Measurements from ENCODE around the gene DDX19B.
"Not testable (repeated sequence)": the region's sequence is repeated elsewhere in the genome, so short reads cannot be mapped to it uniquely, and the experiment has no call there.

DDX19B gene

DNA sequence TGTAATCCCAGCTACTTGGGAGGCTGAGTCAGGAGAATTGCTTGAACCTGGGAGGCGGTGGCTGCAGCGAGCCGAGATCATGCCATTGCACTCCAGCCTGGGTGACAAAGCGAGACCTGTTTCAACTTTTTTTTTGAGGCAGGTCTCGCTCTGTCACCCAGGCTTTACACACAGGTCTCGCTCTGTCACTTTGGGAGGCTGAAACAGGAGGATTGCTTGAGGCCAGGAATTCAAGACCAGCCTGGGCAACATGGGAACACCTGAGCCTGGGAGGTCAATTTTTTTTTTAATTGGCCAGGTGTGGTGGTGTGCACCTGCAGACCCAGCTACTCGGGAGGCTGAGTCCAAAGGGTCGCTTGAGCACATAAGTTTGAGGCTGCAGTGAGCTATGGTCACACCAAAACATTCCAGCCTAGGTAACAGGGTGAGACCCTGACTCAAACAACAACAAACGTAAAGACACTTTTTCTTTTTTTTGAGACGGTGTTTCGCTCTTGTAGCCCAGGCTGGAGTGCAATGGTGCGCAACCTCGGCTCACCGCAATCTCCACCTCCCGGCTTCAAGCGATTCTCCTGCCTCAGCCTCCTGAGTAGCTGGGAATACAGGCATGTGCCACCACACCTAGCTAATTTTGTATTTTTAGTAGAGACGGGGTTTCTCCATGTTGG is 11.5 kb upstream of the DDX19B start:
- DNase-seq (ENCODE audit: low read depth in 2 of 2, low spot score in 1 of 2): not testable (repeated sequence)

DNA sequence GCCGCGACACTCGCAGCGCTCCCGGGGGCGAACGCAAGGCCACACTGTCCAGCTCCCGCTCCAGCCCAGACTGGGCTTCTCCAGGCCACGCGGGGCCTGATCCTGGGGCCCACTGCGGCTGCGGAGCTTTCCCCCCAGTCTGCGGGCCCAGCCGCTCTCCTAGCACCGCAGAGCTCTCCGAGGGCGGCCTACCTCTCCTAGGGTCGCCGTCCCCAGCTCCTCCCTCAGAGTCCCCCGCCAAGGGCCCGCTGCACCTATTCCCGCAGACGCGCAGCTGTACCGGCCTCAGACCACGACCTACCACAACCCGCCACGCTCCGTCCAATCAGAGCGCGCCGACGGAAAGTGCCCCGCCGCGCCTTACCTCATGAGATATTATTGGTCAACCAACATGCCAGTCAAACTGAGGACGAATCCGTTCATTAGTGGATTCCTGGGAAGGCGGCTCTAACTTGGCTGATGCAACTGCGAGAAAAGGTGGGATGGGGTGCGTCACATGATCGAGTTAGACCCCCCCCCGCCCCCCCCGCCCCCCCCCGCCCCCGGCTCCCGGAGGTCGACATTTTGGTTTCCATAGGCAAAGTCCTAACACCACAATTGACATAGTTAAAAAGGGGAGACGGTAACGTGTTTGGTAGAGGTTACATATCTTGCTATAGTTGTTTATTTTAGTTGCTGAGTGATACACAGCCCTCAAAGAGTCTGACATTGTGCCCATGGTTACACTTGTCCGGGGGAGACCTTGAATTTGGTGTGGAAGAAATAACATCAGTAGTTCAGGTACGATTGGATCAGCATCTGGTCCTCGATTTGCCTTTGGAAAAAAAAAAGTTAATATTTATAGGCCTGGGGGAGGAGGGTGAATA is 9.5 kb upstream of the DDX19B start, which contains the start of gene AARS1:
Gene AARS1, minus strand, starts transcription at position 278 of the 866 bp plus-strand sequence. CDS start 6,743 bp downstream, outside the sequence.
- peak; percentile 75 to 84 for DNase-seq (ENCODE audit: low read depth in 2 of 2, low spot score in 1 of 2)

DNA sequence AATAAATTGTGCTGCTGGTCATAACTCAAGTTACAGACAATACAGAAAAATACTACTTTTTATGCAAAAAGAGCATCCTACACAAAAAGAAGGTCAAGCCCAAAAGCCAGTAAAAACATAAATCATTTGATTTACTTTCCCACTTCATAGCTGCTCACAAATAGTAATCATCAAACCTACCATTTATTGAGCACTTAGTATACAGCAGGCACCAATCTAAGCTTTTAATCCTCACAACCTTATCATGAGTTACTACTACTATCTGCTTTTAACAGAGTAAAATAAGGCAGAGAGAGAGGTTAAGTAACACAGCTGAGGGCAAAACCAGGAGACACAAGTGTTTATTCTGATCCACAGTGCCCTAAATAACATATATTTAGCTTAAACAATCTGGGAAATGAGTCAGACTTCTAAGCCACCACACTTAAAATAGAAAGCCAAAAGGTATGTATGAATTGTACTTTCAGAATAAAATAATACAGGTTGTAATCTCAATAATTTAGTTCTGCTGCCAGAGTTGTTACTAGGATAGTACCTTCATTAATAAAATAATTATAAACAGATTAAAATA is 8.0 kb upstream of the DDX19B start:
- no peak for DNase-seq (ENCODE audit: low read depth in 2 of 2, low spot score in 1 of 2)

DNA sequence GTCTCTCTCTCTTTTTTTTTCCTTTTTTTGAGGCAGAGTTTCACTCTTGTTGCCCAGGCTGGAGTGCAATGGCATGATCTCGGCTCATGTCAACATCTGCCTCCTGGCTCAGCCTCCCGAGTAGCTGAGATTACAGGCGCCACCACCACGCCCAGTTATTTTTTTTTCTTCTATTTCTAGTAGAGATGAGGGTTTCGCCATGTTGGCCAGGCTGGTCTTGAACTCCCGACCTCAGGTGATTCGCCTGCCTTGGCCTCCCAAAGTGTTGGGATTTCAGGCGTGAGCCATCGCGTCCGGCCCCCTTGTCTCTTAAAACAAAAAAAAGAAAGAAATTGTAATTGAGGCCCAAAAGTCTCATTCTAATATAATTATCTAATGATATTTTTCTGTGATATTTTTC is 6.8 kb upstream of the DDX19B start:
- not testable (repeated sequence) for DNase-seq (ENCODE audit: low read depth in 2 of 2, low spot score in 1 of 2)

DNA sequence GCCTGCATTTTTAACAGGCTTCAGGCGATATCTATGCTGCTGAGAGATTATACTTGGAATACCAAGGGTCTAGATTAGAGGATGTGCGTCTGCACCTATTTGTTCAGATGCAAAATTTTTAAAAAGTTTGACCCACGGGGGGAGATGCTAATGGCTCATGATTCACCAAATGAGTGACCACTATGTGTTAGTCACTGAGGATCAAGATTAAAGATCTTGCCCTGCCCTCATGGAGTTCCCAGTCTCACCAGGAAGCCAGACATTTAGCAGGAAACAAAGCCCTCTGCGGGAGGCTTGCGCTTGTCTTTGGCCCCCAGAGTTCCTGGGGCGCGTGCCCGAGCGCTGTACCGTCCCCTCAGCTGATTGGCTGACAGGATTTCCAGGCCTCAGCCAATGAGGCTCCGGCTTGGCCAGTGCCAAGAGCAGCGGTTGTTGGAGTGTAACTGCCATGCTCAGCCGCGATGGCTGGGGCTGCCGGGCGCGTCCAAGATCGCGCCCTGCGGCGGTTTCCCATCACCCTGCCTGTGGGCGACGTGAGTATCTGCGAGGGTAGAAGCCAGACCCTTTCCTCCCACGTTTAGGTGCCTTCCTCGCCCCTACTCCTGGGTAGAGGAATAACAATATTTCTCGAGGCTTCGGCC is 4.5 kb upstream of the DDX19B start:
- DNase-seq (ENCODE audit: low read depth in 2 of 2, low spot score in 1 of 2): no peak

DNA sequence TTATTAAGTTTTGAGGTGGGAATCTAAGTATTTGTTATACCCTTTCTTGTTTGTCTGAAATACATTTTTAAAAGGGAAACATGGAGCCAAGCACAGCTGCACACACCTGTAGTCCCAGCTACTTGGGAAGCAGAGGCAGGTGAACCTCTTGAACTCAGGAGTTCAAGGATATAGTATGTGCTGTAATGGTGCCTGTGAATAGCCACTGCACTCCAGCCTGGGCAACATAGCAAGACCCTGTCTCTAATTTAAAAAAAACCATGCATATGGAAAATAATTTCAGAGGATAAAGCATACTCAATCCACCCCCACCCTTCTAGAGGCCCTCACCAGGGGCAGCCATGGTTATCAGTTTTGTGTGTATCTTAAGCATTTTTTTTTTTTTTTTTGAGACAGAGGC is 3.4 kb upstream of the DDX19B start:
- no peak for DNase-seq (ENCODE audit: low read depth in 2 of 2, low spot score in 1 of 2)

DNA sequence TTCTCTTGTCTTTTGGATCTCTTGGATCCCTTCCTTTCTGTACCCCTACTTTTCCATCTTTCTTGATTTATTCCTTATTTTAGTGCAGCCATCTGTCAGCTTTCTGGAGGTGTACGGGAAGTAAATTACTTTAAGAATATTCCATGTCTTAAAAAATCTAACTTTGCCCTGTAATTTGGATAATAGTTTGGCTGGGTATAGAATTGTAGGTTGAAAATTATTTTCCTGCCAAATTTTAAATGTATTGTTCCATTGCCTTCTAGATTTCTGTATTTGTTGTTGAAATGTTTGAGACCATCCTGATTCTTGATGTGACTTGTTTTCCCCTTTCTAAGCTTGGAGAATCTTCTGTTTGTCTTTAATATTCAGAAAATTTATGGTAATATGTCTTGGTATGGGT is 2.1 kb downstream of the DDX19B start:
- DNase-seq (ENCODE audit: low read depth in 2 of 2, low spot score in 1 of 2): no peak

DNA sequence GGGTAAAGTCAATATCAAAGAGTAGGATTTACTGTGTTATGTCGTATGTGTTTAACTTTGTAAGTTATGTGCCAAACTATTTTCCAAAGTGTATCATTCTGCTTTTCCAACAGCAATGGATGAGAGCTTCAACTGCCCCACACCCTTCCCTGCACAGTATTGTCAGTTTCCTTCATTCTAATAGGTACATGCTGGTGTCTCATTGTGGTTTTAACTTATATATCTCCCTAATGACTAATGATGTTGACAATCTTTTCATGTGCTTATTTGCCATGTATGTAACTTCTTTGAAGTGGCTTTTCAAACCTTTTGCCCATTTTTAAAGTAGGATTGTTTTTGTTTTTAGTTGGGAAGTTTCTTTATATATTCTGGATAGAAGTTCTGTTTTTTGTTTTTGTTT is 3.8 kb downstream of the DDX19B start:
- DNase-seq (ENCODE audit: low read depth in 2 of 2, low spot score in 1 of 2): no peak

DNA sequence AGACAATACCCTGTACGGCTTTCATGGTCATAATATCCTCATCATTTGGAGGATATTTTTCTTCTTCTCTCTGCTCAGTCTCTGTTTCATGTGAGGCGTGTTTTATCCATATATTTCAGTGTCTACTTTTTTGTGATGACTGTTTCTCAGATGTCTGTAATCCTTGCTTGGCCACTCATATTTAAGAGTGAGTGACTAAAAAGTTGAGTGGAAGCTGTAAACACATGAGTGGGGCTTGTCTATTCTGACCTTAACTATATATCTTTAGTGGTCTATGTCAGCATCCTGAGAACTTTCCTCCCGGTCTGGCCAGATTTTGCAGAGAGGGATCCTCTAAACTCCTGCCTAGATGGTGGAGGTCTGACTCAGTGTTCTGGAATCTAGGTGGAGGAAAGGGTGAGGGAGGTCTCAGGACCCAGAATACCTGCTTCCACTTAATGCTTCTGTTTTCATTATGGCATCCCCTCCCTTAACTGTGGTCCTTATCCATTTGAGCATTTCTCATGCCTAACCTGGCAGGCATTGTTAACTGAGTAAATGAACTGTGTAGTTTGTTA is 6.0 kb downstream of the DDX19B start:
- DNase-seq (ENCODE audit: low read depth in 2 of 2, low spot score in 1 of 2): no peak

DNA sequence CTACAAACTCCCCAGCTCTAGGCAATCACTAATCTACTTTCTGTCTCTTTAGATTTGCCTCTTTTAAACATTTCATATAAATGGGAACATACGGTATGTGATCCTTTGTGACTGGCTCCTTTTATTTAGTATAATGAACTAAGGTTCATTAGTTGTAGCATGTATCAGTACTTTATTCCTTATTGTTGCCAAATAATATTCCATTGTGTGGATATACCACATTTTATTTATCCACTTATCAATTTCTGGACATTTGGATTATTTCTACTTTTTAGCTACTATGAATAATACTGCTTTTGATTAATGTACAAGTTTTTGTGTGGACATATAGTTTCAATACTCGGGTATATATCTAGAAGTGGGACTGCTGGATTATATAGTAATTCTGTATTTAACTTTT is 7.9 kb downstream of the DDX19B start:
- no peak for DNase-seq (ENCODE audit: low read depth in 2 of 2, low spot score in 1 of 2)

DNA sequence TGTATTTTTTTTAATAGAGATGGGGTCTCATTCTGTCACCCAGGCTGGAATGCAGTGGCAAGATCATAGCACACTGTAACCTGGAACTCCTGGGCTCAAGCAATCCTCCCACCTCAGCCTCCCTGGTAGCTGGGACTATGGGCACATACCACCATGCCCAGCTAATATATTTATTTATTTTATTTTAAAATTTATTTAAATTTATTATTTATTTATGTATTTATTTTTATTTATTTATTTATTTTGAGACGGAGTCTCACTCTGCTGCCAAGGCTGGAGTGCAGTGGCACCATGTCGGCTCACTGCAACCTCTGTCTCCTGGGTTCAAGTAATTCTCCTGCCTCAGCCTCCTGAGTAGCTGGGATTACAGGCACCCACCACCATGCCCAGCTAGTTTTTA is 8.7 kb downstream of the DDX19B start:
- not testable (repeated sequence) for DNase-seq (ENCODE audit: low read depth in 2 of 2, low spot score in 1 of 2)

DNA sequence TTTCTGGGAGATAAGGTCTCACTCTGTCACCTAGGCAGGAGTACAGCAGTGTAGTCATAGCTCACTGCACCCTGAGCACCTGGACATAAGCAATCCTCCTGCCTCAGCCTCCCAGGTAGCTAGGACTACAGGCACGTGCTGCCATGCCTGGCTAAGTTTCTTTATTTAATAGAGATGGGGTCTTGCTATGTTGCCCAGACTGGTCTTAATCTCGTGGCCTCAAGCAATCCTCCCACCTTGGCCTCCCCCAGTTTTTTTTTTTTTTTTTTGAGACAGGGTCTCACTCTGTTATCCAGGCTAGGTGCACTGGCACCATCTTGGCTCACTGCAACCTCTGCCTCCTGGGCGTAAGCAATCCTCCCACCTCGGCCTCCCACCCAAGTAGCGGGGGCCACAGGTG is 21.1 kb downstream of the DDX19B start:
- DNase-seq (ENCODE audit: low read depth in 2 of 2, low spot score in 1 of 2): no peak

DNA sequence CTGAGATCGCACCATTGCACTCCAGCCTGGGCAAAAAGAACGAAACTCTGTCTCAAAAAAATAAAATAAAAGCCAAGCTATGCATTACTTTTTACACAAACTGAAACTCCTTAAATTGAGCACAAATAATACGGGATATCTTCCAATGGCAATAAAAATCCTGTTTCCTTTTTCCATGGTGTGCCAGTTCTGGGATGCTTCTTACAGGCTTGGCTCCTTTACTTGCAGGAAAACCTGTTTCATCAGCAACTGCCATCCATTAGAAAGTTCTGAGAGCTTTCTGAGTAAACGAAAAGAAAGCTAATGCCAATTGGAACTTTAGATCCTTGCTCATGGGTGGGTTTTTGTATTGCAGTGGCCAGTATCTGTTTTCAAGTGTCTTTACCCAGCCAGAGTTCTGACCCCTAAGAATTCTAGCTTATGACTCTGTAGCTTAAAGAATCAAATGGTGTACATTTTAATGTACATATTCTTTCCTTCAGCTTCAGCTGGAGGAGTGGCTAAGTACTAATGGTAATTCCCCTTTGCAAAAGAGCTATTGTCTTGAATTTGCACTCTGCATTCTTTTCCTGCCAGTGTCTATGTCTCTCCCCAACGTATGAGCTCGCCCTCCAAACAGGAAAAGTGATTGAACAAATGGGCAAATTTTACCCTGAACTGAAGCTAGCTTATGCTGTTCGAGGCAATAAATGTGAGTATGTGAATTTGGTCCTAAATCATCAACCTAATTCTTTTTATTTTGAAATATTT is 26.2 kb downstream of the DDX19B start:
- no peak for DNase-seq (ENCODE audit: low read depth in 2 of 2, low spot score in 1 of 2)

DNA sequence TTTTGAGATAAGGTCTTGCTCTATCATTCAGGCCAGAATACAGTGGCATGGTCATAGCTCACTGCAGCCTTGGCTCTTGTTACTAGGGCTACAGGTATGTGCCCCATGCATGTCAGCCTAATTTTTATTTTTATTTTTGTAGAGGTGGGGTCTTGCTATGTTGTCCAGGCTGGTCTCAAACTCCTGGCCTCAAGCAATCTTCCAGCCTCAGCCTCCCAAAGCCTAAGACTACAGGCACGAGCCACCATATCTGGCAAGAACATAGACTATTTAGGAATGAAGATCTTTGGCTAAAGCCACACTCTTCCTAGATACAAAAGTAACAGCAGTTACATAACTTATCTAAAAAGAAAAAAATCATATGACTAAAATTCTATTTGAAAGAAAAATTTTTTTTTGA is 32.1 kb downstream of the DDX19B start:
- no peak for DNase-seq (ENCODE audit: low read depth in 2 of 2, low spot score in 1 of 2)

DNA sequence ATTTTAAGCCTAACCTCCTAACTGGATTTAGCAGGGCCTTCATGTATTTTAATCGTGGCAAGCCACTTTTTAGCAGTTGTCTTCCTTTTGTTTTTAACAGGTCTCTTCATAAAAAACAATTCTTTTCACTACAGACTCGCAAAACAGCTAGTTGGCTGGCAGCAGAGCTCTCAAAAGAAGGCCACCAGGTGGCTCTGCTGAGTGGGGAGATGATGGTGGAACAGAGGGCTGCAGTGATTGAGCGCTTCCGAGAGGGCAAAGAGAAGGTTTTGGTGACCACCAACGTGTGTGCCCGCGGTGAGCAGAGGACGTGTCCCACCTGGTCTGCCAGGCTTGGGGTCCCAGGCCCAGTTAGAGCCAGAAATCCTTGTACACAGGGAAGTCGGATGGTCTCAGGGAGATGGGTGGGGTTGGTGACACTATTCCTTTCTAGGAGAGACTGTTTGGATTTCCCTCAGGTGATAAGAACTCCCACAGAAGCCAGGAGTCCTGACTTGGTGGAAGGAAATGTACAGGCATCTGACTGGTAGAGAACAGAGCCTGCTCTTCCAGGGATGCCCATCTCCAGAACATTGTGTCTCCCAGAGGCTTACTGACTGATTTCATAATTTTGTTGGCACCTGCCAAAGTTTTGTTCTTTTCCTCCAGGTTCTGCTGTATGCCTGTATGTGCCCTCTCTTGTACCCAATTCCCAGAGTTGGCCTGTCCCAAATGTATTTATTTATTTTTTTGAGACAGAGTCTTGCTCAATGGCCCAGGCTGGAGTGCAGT is 32.8 kb downstream of the DDX19B start:
- DNase-seq (ENCODE audit: low read depth in 2 of 2, low spot score in 1 of 2): no peak

DNA sequence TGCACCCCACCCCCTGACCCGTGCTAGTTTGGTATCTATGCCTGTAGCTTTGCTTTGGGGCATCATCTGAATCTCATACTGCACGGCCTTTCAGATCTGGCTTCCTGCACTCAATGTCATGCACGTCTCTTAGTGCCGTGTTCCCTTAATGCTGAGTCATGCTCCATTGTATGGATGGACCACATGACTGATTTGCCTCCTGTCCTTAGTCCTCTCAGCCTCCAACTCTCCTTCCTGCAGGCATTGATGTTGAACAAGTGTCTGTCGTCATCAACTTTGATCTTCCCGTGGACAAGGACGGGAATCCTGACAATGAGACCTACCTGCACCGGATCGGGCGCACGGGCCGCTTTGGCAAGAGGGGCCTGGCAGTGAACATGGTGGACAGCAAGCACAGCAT is 33.7 kb downstream of the DDX19B start:
- DNase-seq (ENCODE audit: low read depth in 2 of 2, low spot score in 1 of 2): not testable (repeated sequence)

DNA sequence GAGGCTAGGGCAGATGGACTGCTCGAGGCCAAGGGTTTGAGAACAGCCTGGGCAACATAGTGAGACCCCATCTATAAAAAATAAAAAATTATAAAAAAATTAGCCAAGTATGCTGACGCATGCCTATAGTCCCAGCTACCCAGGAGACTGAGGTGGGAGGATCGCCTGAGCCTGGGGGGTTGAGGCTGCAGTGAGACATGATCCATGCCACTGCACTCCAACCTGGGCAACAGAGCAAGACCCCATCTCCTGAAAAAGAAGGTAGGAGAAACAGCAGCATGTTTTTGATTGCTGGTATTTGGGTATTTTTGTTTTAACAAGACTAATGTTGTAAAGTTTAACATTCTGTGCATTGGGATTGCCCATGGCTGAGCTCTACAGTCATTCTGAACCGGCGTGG is 38.8 kb downstream of the DDX19B start:
- no peak for DNase-seq (ENCODE audit: low read depth in 2 of 2, low spot score in 1 of 2)

DNA sequence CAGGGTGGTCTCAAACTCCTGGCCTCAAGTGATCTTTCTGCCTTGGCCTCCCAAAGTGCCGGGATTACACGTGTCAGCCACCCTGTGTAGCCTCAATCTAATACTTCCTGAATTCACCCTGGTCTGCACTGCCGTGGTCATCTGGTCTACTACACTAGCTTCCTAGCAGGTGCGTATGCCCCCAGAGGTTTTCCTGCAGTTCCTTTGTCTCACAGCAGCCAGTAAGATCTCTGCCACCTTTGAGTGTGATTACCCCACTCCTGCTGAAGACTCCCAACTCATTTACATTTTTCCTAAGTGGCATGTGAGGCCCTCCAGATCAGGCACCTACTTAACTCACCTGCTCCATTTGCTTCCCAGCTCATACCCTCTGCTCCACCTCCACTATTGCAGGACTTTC is 42.6 kb downstream of the DDX19B start:
- no peak for DNase-seq (ENCODE audit: low read depth in 2 of 2, low spot score in 1 of 2)

DNA sequence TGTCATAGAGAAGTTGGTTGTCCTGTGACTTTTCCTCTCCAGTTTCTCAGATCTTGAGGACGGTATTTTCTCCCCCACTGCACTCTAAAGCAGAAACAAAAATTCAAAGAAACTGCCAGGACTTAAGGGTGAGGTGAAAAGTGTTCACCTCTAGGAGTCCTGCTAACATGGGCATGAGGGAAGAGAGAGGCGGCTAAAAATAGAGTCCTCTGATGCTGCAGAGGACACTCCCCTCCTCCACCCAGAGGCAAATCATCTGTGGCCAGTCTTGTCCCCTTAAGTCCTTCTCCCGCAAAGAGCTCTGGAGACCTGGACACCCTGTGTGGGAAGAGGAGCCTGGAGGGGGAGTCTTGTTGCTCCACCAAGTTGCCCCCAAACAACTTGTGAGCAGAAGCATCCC is 43.0 kb downstream of the DDX19B start:
- no peak for DNase-seq (ENCODE audit: low read depth in 2 of 2, low spot score in 1 of 2)

DNA sequence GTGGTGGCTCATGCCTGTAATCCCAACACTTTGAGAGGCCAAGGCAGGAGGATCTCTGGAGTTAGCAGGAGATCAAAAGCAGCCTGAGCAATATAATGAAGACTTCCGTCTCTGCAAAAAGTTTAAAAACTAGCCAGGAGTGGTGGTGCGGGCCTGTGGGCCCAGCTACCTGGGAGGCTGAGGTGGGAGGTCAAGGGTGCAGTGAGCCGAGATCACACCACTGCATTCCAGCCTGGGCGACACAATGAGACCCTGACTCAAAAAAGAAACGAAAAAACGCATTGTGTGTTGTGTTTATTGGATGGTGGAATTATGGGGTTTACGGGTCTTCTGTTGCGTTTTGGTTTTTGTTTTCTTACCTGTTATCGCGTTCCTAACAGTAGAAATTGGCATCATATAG is 46.9 kb downstream of the DDX19B start:
- no peak for DNase-seq (ENCODE audit: low read depth in 2 of 2, low spot score in 1 of 2)

Data from stimulated activated CD8-positive, alpha-beta memory T cell treated with anti-CD3 and anti-CD28 coated beads, Interleukin-4, amount 100 ng/mL, for 1 hour (primary cell).